ENCODE results near the gene SPRED1. TPM values are rescaled to one million over a fixed set of nuclear protein-coding genes. Genes with fewer than 3 reads are reported as not detected.

Gene SPRED1
- total RNA-seq, 2 experiments from 2014 or later = 0.03 to 0.05 TPM

DNA sequence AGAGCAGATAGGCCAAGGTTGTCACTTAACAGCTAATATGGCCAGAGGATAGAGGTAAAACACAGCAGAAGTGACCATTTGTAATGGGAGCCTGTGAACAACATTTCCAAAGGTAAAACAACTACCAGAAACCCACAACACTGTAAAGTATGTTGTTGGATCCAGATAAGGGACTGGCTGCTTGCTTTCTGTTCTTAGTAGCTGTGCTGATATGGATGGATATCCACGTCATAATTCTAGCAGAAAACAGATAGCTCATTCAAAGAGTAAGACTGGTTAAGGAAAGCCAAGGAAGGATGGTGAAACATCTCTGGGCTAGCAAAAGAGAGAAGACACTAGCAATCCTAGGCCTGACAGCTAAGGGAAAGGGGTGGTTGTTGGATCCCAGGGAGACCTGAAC is 36.9 kb upstream of the SPRED1 start:
- no peaks in the 10 kb centered on the region for H3K36me3 Mint-ChIP-seq (ENCODE audit: low read depth)
- H3K9me3 Mint-ChIP-seq = no peaks in the 10 kb centered on the region
- TF ChIP-seq, protein P1, sequence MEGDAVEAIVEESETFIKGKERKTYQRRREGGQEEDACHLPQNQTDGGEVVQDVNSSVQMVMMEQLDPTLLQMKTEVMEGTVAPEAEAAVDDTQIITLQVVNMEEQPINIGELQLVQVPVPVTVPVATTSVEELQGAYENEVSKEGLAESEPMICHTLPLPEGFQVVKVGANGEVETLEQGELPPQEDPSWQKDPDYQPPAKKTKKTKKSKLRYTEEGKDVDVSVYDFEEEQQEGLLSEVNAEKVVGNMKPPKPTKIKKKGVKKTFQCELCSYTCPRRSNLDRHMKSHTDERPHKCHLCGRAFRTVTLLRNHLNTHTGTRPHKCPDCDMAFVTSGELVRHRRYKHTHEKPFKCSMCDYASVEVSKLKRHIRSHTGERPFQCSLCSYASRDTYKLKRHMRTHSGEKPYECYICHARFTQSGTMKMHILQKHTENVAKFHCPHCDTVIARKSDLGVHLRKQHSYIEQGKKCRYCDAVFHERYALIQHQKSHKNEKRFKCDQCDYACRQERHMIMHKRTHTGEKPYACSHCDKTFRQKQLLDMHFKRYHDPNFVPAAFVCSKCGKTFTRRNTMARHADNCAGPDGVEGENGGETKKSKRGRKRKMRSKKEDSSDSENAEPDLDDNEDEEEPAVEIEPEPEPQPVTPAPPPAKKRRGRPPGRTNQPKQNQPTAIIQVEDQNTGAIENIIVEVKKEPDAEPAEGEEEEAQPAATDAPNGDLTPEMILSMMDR (IDR thresholded peaks at IDR 0.05) = no peak
- H3K27me3 Mint-ChIP-seq = peaks cover 19% of the 10 kb centered on the region
- H3K9me3 ChIP-seq (ENCODE audit: control insufficient read depth in 1 of 2, insufficient read depth in 1 of 2, low read length in 2 of 2) = no peaks in the 10 kb centered on the region
- peaks cover 0 to 7% of the 10 kb centered on the region in 2 experiments for H3K27me3 ChIP-seq (ENCODE audit: control insufficient read depth in 1 of 2, insufficient read depth in 2 of 2, low read length in 2 of 2)
- H3K36me3 ChIP-seq (ENCODE audit: insufficient read depth, low read length) = no peaks in the 10 kb centered on the region
- DNase-seq (no peak), ATAC-seq (ENCODE audit: poor library complexity) (no peak)
- ChIA-PET POLR2A (no interaction called here), CTCF (no interaction called here)
- H3K27ac Mint-ChIP-seq = no peak overlapping the region
- H3K27ac ChIP-seq (ENCODE audit: low read depth in 1 of 2, low read length in 2 of 2) = no peak overlapping the region
- no peak overlapping the region for H3K4me3 Mint-ChIP-seq
- peaks cover 7% of the 10 kb centered on the region for H3K4me1 Mint-ChIP-seq (ENCODE audit: low read depth)
- peaks cover 2% of the 10 kb centered on the region for H3K4me1 ChIP-seq (ENCODE audit: insufficient read depth, low read length)
- intact Hi-C loops (cut with DNase I, micrococcal nuclease) = no loop called here
- no peak overlapping the region for H3K4me3 ChIP-seq (ENCODE audit: low read length)

DNA sequence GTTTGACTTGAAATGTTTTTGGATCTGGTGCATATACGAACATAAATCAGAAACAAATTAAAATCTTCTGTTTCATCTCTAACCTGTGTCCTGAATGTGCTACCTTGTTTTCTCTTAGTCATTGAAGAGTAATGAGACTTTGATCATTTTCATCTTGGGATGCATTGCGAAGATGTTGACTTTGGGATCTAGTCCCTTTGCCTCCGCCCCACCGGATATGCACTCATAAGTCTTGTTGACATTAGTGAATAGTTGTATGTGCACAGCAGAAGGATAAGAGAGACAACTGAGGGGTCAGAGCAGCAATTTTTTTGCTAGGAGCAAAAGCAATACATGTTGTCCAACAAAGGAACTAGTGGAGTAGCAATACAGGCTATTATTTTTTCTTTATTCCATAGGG is 35.9 kb upstream of the SPRED1 start:
- no peaks in the 10 kb centered on the region for H3K9me3 ChIP-seq (ENCODE audit: control insufficient read depth in 1 of 2, insufficient read depth in 1 of 2, low read length in 2 of 2)
- H3K4me3 ChIP-seq (ENCODE audit: low read length) = no peak overlapping the region
- peaks cover 0 to 7% of the 10 kb centered on the region in 2 experiments for H3K27me3 ChIP-seq (ENCODE audit: control insufficient read depth in 1 of 2, insufficient read depth in 2 of 2, low read length in 2 of 2)
- Mint-ChIP-seq H3K4me3 (no peak overlapping the region), H3K4me1 (ENCODE audit: low read depth) (peaks cover 7% of the 10 kb centered on the region), H3K9me3 (no peaks in the 10 kb centered on the region), H3K27ac (no peak overlapping the region), H3K27me3 (peaks cover 11% of the 10 kb centered on the region), H3K36me3 (ENCODE audit: low read depth) (no peaks in the 10 kb centered on the region)
- no peak overlapping the region for H3K27ac ChIP-seq (ENCODE audit: low read depth in 1 of 2, low read length in 2 of 2)
- POLR2A ChIA-PET = no interaction called here
- H3K36me3 ChIP-seq (ENCODE audit: insufficient read depth, low read length) = no peaks in the 10 kb centered on the region
- no peak for DNase-seq
- CTCF ChIA-PET = no interaction called here
- ATAC-seq (ENCODE audit: poor library complexity) = no peak
- TF ChIP-seq, protein P1 (IDR thresholded peaks at IDR 0.05) = no peak
- H3K4me1 ChIP-seq (ENCODE audit: insufficient read depth, low read length) = peaks cover 2% of the 10 kb centered on the region
- intact Hi-C loops (cut with DNase I, micrococcal nuclease) = no loop called here

DNA sequence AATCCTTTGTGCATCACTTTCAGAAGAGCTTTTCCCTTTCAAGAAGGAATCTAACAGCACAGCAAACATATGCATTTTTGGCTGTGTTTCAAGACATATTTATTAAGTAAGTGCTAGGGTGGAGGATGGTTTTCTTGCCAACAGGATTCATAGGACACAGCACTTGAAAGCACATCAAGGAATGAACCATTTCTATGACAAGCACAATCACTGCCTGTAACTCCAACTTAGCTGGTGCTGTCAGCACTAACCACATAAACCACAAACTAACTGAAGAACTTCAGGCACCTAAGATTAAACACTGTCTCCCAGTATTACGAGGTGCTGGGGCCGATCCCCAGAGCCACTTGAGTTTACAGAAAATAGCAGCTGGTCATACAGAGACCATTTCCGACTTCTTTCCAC is 35.4 kb upstream of the SPRED1 start:
- no peak overlapping the region for H3K4me3 Mint-ChIP-seq
- H3K27ac Mint-ChIP-seq = no peak overlapping the region
- Histone ChIP-seq H3K27me3 (ENCODE audit: control insufficient read depth in 1 of 2, insufficient read depth in 2 of 2, low read length in 2 of 2) (peaks cover 0 to 7% of the 10 kb centered on the region in 2 experiments), H3K4me1 (ENCODE audit: insufficient read depth, low read length) (peaks cover 2% of the 10 kb centered on the region), H3K36me3 (ENCODE audit: insufficient read depth, low read length) (no peaks in the 10 kb centered on the region), H3K4me3 (ENCODE audit: low read length) (no peak overlapping the region), H3K27ac (ENCODE audit: low read depth in 1 of 2, low read length in 2 of 2) (no peak overlapping the region), H3K9me3 (ENCODE audit: control insufficient read depth in 1 of 2, insufficient read depth in 1 of 2, low read length in 2 of 2) (no peaks in the 10 kb centered on the region)
- intact Hi-C loops (cut with DNase I, micrococcal nuclease) = no loop called here
- ChIA-PET POLR2A (no interaction called here), CTCF (no interaction called here)
- H3K9me3 Mint-ChIP-seq = no peaks in the 10 kb centered on the region
- TF ChIP-seq, protein P1 (IDR thresholded peaks at IDR 0.05) = no peak
- peaks cover 11% of the 10 kb centered on the region for H3K27me3 Mint-ChIP-seq
- no peaks in the 10 kb centered on the region for H3K36me3 Mint-ChIP-seq (ENCODE audit: low read depth)
- DNase-seq = no peak
- no peak for ATAC-seq (ENCODE audit: poor library complexity)
- H3K4me1 Mint-ChIP-seq (ENCODE audit: low read depth) = peaks cover 7% of the 10 kb centered on the region

All from CD4-positive, alpha-beta T cell (primary cell).